NB4 (cell line): ENCODE measurements around the gene PTGFRN.

ENCODE experiments used
- DNase-seq: peaks from one replicate; pipeline ENCODE4 v3.0.0; 2010; ENCODE audit warnings: low read depth
- H3K4me3 ChIP-seq: one replicate; pipeline ENCODE4 v1.5.1; 2011; ENCODE audit warnings: mild to moderate bottlenecking, low read depth, low read length, moderate library complexity
- MYC ChIP-seq: IDR thresholded peaks from 2 replicates; pipeline ENCODE4 v1.6.1; 2011; ENCODE audit warnings: low read depth, low read length
- POLR2A ChIP-seq: IDR thresholded peaks from 2 replicates; pipeline ENCODE4 v1.6.1; 2011; ENCODE audit warnings: mild to moderate bottlenecking; ENCODE audit not compliant: insufficient read length; ENCODE audit errors: extremely low read depth
- TF ChIP-seq, protein P1 (sequence below): IDR thresholded peaks from one replicate; pipeline ENCODE4 v1.5.1; 2012; ENCODE audit warnings: low read depth, low read length
- TF ChIP-seq, protein P2 (sequence below): IDR thresholded peaks from 2 replicates; pipeline ENCODE4 v1.6.1; 2011; ENCODE audit warnings: low read depth, low read length

The PTGFRN gene

DNA sequence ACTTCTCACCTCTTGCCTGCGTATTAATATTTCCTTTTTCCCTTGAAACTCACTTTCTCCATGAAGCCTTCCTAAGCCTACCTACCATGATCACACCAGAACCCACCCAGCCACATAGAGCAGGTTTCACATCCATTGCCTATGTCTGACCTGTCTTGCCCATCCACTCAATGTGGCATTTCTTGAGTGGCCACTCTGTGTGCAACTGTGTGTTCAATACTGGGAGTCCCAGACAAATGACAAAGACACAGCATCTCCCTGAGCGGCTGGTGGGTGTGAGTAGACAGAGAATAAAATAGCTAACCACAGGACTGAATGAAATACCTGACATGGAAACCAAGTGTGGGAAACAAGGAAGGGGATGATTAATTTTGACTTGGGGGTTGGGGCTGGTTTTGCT, 3.1 kb downstream of the PTGFRN start:
- DNase-seq: no peak
- no peak overlapping the region for H3K4me3 ChIP-seq
- no peak for TF ChIP-seq POLR2A
- TF ChIP-seq, protein P1, sequence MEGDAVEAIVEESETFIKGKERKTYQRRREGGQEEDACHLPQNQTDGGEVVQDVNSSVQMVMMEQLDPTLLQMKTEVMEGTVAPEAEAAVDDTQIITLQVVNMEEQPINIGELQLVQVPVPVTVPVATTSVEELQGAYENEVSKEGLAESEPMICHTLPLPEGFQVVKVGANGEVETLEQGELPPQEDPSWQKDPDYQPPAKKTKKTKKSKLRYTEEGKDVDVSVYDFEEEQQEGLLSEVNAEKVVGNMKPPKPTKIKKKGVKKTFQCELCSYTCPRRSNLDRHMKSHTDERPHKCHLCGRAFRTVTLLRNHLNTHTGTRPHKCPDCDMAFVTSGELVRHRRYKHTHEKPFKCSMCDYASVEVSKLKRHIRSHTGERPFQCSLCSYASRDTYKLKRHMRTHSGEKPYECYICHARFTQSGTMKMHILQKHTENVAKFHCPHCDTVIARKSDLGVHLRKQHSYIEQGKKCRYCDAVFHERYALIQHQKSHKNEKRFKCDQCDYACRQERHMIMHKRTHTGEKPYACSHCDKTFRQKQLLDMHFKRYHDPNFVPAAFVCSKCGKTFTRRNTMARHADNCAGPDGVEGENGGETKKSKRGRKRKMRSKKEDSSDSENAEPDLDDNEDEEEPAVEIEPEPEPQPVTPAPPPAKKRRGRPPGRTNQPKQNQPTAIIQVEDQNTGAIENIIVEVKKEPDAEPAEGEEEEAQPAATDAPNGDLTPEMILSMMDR: no peak
- TF ChIP-seq MYC: no peak

DNA sequence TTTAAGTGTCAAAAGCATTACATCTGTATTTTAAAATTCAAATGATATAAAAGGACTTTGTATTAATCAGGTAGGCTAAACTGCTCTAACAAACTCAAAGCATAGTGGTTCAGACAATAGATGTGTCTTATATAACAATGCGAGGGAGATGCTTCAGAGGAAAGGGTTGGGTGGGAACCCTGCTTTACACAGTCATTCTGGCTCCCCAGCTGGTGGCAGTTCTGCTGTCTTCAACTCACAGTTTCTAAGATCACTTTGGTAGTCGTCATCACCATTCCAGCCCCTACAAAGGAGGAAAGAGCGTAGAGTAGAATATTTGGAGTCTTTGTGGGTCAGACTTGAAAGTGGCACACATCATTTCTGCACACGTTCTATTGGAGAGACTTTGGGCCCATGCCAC, 4.2 kb downstream of the PTGFRN start:
- DNase-seq: no peak
- no peak overlapping the region for H3K4me3 ChIP-seq
- TF ChIP-seq POLR2A: no peak
- TF ChIP-seq, protein P1: no peak
- TF ChIP-seq MYC: no peak
- TF ChIP-seq, protein P2, sequence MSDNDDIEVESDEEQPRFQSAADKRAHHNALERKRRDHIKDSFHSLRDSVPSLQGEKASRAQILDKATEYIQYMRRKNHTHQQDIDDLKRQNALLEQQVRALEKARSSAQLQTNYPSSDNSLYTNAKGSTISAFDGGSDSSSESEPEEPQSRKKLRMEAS: no peak

DNA sequence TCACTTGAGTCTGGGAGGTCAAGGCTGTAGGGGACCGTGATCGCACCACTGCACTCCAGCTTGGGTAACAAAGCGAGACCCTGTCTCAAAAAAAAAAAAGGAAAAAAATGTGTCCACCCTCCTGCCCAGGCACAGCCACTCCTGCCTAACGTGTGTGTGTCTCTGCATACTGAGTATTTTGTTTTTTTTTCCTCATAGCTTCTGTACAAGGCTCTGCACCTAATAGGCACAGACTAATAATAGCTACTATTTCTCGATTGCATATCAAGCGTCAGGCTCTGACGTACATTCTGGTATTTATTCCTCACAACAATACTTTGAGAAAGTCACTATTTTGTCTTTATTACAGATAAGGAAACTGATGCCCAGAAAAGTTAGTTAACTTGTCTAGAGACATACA, 5.0 kb downstream of the PTGFRN start:
- H3K4me3 ChIP-seq: no peak overlapping the region
- TF ChIP-seq POLR2A (no peak), MYC (no peak)
- TF ChIP-seq, protein P1: no peak
- TF ChIP-seq, protein P2: no peak
- DNase-seq: no peak

DNA sequence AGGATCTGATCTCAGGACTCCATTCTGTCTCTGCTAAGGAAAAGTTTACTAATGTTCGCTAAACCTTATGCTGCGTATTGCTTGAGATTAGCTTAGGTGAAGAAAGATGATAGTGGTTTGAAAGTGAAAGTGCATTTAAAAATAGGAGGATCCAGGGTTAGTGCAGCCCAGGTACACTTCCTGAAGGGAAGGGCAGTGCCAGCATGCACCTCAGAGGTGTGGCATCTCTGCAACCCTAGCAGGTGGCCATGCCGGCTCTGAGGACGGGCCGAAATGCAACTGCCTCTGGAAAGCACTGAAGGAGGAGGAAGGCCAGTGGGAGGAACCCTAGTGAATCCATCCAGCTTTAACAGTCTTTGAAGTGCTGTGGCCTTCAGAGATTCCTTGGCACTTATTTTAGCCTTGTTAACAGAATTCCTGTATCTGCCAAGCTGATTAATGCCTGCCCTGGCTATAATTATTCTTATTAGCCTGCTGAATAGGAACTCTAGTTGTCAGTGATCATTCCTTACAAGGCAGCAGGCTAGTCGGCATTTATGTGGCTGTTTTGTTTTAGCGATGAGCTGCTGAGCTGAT, 5.5 kb downstream of the PTGFRN start:
- DNase-seq: no peak
- TF ChIP-seq, protein P2: no peak
- TF ChIP-seq POLR2A (no peak), MYC (no peak)
- TF ChIP-seq, protein P1: no peak
- no peak overlapping the region for H3K4me3 ChIP-seq

DNA sequence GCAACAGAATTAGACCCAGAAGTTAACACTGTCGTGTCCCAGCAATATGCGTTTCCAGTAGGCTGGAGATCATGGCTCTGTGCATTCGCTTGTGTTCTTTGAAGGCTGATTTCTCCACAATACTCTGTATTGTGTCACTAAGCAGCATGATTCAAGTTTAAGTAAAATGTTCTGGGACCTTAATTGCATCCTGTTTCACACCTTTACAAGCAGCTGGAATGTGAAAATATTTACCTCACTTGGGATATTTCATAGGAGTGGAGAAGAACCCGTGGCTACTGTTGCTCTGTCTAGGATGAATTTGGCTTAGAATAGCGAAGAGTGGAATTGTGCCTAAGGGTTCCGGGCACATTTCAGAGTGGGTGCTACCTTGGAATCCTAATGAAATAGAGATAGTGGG, 6.3 kb downstream of the PTGFRN start:
- no peak for DNase-seq
- no peak overlapping the region for H3K4me3 ChIP-seq
- TF ChIP-seq POLR2A (no peak), MYC (no peak)
- TF ChIP-seq, protein P2: no peak
- TF ChIP-seq, protein P1: no peak
